Endothelial cell (in vitro differentiated cells): ENCODE data around the gene P4HA1. TPM values are rescaled to one million over a fixed set of nuclear protein-coding genes. Genes with fewer than 3 reads are reported as not detected.

Experiments
- DNase-seq: peaks from one replicate; pipeline ENCODE4 v3.0.0; 2021; ENCODE audit warnings: low spot score
- H3K27ac Mint-ChIP-seq: one replicate; pipeline ENCODE4 v1.8.0; 2021; ENCODE audit warnings: mixed read lengths, inconsistent platforms; ENCODE audit not compliant: unreplicated experiment
- H3K27me3 Mint-ChIP-seq: one replicate; pipeline ENCODE4 v1.8.0; 2021; ENCODE audit warnings: mild to moderate bottlenecking, moderate library complexity, mixed read lengths, inconsistent platforms; ENCODE audit not compliant: unreplicated experiment
- H3K36me3 Mint-ChIP-seq: one replicate; pipeline ENCODE4 v1.8.0; 2021; ENCODE audit warnings: mild to moderate bottlenecking, low read depth, mixed read lengths, inconsistent platforms; ENCODE audit not compliant: unreplicated experiment
- H3K4me1 Mint-ChIP-seq: one replicate; pipeline ENCODE4 v1.8.0; 2021; ENCODE audit warnings: mild to moderate bottlenecking, mixed read lengths, inconsistent platforms; ENCODE audit not compliant: unreplicated experiment
- H3K4me3 Mint-ChIP-seq: one replicate; pipeline ENCODE4 v1.8.0; 2021; ENCODE audit warnings: mild to moderate bottlenecking, mixed read lengths, inconsistent platforms; ENCODE audit not compliant: unreplicated experiment
- H3K9me3 Mint-ChIP-seq: one replicate; pipeline ENCODE4 v1.8.0; 2021; ENCODE audit warnings: mixed read lengths, inconsistent platforms; ENCODE audit not compliant: unreplicated experiment
- total RNA-seq: library from RNA; stranded (reverse); fragmentation: NEBNext Ultra II Directional; extraction: Animal tissue kit (Norgen Biotek cat#: 25700); gene quantifications from one replicate; pipeline ENCODE4 v1.2.1, GENCODE V29; 2021; ENCODE audit not compliant: unreplicated experiment
- TF ChIP-seq, protein P1 (sequence below): fragments of 200-600 bp; sonication (generic); IDR thresholded peaks from one replicate; pipeline ENCODE4 v1.5.0; 2021; ENCODE audit warnings: antibody characterized with exemption; ENCODE audit not compliant: unreplicated experiment

The P4HA1 gene
- total RNA-seq, 1 donor from 2014 or later: 20.4 TPM

GRCh38 chr10:73084209-73084608, 12.5 kb downstream of the P4HA1 start:
- Mint-ChIP-seq H3K4me3 (no peak overlapping the region), H3K27me3 (no peaks in the 10 kb centered on the region), H3K9me3 (no peaks in the 10 kb centered on the region), H3K4me1 (no peaks in the 10 kb centered on the region), H3K36me3 (no peaks in the 10 kb centered on the region), H3K27ac (no peak overlapping the region)
- TF ChIP-seq, protein P1, sequence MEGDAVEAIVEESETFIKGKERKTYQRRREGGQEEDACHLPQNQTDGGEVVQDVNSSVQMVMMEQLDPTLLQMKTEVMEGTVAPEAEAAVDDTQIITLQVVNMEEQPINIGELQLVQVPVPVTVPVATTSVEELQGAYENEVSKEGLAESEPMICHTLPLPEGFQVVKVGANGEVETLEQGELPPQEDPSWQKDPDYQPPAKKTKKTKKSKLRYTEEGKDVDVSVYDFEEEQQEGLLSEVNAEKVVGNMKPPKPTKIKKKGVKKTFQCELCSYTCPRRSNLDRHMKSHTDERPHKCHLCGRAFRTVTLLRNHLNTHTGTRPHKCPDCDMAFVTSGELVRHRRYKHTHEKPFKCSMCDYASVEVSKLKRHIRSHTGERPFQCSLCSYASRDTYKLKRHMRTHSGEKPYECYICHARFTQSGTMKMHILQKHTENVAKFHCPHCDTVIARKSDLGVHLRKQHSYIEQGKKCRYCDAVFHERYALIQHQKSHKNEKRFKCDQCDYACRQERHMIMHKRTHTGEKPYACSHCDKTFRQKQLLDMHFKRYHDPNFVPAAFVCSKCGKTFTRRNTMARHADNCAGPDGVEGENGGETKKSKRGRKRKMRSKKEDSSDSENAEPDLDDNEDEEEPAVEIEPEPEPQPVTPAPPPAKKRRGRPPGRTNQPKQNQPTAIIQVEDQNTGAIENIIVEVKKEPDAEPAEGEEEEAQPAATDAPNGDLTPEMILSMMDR: no peak
- DNase-seq: no peak

DNA sequence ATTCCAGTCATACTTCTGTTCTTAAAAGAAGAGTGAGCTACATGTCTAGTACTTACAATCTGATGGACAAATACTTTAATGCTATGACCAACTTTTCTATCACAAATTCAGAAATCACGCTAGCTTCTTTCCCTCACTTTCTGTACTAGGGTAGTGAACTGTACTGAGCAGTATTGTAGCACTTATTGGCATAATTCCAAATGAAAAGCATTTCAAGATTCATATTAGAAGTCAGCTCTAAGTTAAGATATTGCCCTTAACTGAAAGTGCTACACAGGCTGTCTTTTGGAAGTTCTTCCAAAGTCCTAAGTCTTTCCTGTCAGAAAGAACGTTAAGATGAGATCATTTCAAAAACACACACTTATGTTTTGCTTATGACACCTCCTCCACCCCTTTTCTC, 13.4 kb downstream of the P4HA1 start:
- TF ChIP-seq, protein P1: no peak
- Mint-ChIP-seq H3K27me3 (no peaks in the 10 kb centered on the region), H3K4me3 (no peak overlapping the region), H3K36me3 (no peaks in the 10 kb centered on the region), H3K4me1 (no peaks in the 10 kb centered on the region), H3K27ac (no peak overlapping the region), H3K9me3 (no peaks in the 10 kb centered on the region)
- no peak for DNase-seq

- Mint-ChIP-seq H3K9me3 (no peaks in the 10 kb centered on the region), H3K36me3 (no peaks in the 10 kb centered on the region), H3K4me3 (no peak overlapping the region), H3K27ac (no peak overlapping the region), H3K4me1 (peaks cover 7% of the 10 kb centered on the region), H3K27me3 (no peaks in the 10 kb centered on the region)
- TF ChIP-seq, protein P1: no peak
- DNase-seq: no peak
Observed at GRCh38 chr10:73079779-73080541, 16.7 kb downstream of the P4HA1 start.

GRCh38 chr10:73076360-73077183, 20.1 kb downstream of the P4HA1 start:
- peaks cover 7% of the 10 kb centered on the region for H3K4me1 Mint-ChIP-seq
- TF ChIP-seq, protein P1: no peak
- peak overlapping the region; percentile 65 for H3K27ac Mint-ChIP-seq
- H3K9me3 Mint-ChIP-seq: no peaks in the 10 kb centered on the region
- H3K4me3 Mint-ChIP-seq: no peak overlapping the region
- H3K36me3 Mint-ChIP-seq: no peaks in the 10 kb centered on the region
- H3K27me3 Mint-ChIP-seq: peaks cover 5% of the 10 kb centered on the region
- DNase-seq: no peak

GRCh38 chr10:73075829-73076228, 20.8 kb downstream of the P4HA1 start:
- H3K27ac Mint-ChIP-seq: no peak overlapping the region
- peaks cover 7% of the 10 kb centered on the region for H3K4me1 Mint-ChIP-seq
- TF ChIP-seq, protein P1: no peak
- H3K9me3 Mint-ChIP-seq: no peaks in the 10 kb centered on the region
- H3K36me3 Mint-ChIP-seq: no peaks in the 10 kb centered on the region
- peaks cover 5% of the 10 kb centered on the region for H3K27me3 Mint-ChIP-seq
- no peak for DNase-seq
- no peak overlapping the region for H3K4me3 Mint-ChIP-seq
